Measurements from ENCODE around the gene SPRR5.

Gene SPRR5

DNA sequence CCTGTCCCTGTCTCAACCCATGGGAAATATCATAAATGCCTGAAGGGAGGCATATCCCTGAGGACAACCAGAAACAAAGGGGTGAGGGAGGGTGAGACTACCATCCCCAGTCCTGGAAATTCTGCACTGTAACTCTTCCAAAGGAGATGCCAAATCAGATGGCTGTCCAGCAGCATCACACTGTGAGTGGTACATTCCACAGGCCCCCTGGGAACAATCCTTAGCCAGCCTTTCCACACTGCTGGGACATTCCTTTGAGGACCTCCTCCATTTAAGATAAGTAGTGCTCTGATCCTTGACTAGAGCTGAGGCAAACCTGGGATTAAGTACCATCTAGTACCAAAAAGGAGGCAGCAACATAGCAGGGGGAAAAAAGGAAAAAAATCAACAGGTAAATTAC lies 27.9 kb upstream of the SPRR5 start:
- H3K4me3 ChIP-seq (replicated peaks; ENCODE audit: low read depth, low read length) = no peak overlapping the region
- no peak for DNase-seq (ENCODE audit: low read depth)
- TF ChIP-seq, protein P1, sequence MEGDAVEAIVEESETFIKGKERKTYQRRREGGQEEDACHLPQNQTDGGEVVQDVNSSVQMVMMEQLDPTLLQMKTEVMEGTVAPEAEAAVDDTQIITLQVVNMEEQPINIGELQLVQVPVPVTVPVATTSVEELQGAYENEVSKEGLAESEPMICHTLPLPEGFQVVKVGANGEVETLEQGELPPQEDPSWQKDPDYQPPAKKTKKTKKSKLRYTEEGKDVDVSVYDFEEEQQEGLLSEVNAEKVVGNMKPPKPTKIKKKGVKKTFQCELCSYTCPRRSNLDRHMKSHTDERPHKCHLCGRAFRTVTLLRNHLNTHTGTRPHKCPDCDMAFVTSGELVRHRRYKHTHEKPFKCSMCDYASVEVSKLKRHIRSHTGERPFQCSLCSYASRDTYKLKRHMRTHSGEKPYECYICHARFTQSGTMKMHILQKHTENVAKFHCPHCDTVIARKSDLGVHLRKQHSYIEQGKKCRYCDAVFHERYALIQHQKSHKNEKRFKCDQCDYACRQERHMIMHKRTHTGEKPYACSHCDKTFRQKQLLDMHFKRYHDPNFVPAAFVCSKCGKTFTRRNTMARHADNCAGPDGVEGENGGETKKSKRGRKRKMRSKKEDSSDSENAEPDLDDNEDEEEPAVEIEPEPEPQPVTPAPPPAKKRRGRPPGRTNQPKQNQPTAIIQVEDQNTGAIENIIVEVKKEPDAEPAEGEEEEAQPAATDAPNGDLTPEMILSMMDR (IDR thresholded peaks at IDR 0.05; ENCODE audit: low read length, missing control alignments) = no peak

DNA sequence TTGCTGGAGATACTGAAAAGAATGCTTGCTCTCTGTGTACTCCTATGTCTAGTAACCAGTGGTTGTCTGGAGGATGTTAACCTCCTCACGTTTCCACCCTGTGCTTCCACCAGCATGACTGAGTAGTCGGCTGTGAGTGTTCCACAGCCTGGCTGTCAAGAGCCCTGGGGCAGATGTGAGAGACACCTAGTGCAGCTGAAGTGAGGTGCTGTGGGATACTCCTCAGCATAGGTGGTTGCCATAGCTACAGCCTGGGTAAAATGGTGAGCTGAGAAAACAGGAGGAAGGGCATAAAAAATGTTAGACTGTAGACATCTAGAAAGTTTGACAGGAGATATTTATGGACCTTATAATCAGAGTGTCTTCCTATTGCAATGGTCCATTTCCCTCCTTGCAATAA lies 22.8 kb upstream of the SPRR5 start:
- no peak for DNase-seq (ENCODE audit: low read depth)
- H3K4me3 ChIP-seq (replicated peaks; ENCODE audit: low read depth, low read length) = no peak overlapping the region
- TF ChIP-seq, protein P1 (IDR thresholded peaks at IDR 0.05; ENCODE audit: low read length, missing control alignments) = no peak

DNA sequence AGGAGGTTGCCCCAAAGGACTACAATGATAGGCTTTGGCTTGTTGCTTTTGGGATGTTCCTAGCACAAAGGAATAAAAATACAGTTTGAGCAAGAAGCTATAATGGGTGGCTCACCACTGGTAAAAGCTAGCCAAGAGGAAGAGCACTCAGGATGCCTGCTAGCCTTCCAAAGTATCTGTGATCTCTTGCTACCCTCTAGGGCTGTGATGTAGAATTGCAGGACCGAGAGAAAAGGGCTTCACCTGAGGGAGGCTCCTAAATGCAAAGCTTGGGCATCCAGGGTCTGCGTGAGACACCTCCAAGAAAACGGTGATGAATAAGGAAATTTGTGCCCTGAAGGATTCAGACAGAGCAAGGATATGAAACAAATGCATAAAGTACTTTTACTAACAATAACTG lies 20.9 kb upstream of the SPRR5 start:
- no peak overlapping the region for H3K4me3 ChIP-seq (replicated peaks; ENCODE audit: low read depth, low read length)
- DNase-seq (ENCODE audit: low read depth) = no peak
- TF ChIP-seq, protein P1 (IDR thresholded peaks at IDR 0.05; ENCODE audit: low read length, missing control alignments) = peak; percentile 4

DNA sequence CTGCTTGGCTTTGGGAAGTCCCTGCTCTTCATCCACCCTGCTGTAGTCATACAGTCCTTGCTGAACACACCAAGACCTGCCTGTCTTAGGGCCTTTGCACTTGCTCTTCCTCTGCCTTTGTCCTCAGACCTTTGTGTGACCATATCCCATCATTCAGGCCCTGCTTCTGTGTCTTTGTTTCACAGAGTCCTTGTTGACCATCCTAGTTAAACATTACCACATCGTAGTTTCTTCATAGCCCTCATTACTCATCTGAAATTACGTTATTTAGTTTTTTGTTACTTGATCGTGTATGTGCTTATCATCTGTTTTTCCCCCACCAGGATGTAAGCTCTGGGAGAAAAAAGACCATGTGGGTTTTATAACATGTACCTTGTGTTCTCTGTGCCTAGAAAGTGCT lies 18.3 kb upstream of the SPRR5 start:
- H3K4me3 ChIP-seq (replicated peaks; ENCODE audit: low read depth, low read length) = no peak overlapping the region

DNA sequence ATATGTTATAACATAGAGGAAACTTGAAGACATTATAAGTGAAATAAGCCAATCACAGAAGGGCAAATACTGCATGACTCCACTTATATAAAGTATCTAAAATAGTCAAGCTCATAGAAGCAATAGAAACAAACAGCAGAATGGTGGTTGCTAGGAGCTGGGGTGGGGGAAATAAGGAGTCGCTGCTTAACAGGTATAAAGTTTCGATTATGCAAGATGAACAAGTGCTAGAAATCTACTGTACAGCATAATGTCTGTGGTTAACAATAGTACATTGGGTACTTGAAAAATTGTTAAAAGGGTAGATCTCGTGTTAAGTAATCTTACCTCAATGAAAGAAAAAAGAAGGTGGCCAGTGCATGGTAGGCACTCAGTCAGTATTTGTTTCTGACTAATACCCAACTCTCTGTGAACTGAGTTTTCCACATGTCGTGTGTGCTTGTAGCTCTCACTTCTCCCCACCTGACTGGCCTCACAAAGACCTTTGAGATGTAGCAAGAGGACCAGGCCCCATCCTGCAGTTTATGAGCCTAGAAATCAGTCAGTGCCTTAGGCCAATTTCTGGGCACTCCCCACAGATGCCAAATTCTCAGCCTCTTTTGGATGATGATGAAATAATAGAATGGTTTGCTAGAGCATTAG lies 14.7 kb upstream of the SPRR5 start:
- no peak overlapping the region for H3K4me3 ChIP-seq (replicated peaks; ENCODE audit: low read depth, low read length)
- TF ChIP-seq, protein P1 (IDR thresholded peaks at IDR 0.05; ENCODE audit: low read length, missing control alignments) = no peak
- no peak for DNase-seq (ENCODE audit: low read depth)

More for the DNA sequence above, 18.3 kb upstream of the SPRR5 start:
- TF ChIP-seq, protein P1 (IDR thresholded peaks at IDR 0.05; ENCODE audit: low read length, missing control alignments) = no peak
- no peak for DNase-seq (ENCODE audit: low read depth)

DNA sequence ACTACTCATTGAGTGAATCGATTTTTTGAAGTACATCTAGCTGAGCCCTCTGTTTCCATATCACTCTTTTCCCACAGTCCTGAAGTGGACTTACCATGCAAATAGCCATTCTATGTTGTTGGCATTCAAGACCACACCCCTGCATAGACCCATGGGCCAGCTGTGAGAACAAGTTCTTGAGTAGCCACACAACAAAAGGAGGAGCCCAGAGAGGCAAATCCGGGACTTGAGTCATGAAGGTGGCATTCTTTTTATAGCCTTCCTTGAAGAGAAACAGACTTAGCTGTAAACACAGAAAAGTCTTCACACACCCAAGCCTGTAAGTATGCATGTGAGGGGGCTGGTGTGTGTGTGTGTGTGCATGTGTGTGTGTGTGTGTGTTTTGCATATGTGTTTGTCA lies 13.8 kb upstream of the SPRR5 start:
- TF ChIP-seq, protein P1 (IDR thresholded peaks at IDR 0.05; ENCODE audit: low read length, missing control alignments) = no peak
- H3K4me3 ChIP-seq (replicated peaks; ENCODE audit: low read depth, low read length) = no peak overlapping the region
- no peak for DNase-seq (ENCODE audit: low read depth)

DNA sequence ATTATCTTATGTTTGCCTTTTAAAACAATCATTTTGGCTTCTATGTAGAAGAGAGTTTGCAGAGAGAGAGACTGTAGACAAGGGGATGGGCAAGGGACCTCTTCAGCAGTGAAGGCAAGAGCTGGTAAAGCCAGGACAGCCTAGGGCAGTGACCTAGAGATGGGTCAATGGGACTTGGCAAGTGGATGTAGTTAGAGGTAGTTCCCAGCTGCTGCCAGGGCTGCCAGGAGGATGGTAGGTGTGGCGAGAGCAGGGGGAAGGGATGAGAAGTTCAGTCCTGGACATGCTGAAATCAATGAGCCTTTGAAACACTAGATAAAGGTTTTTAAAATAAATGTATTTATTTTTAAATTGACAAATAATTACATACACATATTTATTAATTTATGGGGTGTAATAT lies 6.4 kb upstream of the SPRR5 start:
- H3K4me3 ChIP-seq (replicated peaks; ENCODE audit: low read depth, low read length) = no peak overlapping the region
- TF ChIP-seq, protein P1 (IDR thresholded peaks at IDR 0.05; ENCODE audit: low read length, missing control alignments) = no peak
- no peak for DNase-seq (ENCODE audit: low read depth)
